Measurements from ENCODE around the gene PROZ. TPM values are rescaled to one million over a fixed set of nuclear protein-coding genes. Genes with fewer than 3 reads are reported as not detected.

Gene PROZ
- total and polyA plus RNA-seq, 2 of the 13 experiments (the other 11 are each of a cell fraction or from before 2014, with no cell fraction given), result 5.6 to 22.5 TPM

DNA sequence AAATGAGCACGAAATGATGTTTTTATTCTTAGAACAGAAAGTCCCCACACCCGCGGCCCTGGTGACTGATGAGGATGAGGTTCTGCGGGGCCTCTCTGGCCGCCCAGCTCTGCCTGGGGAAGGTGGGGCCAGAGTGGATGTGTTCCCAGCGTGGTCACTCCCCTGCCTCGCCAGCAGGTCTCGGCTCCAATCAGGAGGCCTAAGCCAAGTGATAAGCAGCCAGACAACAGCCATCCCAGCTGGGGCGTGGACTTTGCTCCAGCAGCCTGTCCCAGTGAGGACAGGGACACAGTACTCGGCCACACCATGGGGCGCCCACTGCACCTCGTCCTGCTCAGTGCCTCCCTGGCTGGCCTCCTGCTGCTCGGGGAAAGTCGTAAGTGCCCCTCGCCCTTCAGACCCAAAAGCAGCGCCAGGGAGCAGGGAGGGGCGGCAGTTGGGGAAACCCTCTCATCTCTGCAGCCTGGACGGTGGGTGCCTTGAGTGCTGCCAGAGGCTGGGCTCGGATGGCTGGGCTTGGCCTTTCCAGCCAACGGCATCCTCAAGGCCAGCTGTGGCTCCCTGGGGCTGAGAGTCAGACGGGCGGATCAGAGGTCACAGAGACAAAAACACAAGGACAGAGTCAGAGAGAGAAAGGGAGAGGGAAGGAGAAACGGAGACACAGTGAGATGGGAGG lies 35.8 kb upstream of the PROZ start, which contains the start of gene F10 (continued):
- TF ChIP-seq, protein P1, sequence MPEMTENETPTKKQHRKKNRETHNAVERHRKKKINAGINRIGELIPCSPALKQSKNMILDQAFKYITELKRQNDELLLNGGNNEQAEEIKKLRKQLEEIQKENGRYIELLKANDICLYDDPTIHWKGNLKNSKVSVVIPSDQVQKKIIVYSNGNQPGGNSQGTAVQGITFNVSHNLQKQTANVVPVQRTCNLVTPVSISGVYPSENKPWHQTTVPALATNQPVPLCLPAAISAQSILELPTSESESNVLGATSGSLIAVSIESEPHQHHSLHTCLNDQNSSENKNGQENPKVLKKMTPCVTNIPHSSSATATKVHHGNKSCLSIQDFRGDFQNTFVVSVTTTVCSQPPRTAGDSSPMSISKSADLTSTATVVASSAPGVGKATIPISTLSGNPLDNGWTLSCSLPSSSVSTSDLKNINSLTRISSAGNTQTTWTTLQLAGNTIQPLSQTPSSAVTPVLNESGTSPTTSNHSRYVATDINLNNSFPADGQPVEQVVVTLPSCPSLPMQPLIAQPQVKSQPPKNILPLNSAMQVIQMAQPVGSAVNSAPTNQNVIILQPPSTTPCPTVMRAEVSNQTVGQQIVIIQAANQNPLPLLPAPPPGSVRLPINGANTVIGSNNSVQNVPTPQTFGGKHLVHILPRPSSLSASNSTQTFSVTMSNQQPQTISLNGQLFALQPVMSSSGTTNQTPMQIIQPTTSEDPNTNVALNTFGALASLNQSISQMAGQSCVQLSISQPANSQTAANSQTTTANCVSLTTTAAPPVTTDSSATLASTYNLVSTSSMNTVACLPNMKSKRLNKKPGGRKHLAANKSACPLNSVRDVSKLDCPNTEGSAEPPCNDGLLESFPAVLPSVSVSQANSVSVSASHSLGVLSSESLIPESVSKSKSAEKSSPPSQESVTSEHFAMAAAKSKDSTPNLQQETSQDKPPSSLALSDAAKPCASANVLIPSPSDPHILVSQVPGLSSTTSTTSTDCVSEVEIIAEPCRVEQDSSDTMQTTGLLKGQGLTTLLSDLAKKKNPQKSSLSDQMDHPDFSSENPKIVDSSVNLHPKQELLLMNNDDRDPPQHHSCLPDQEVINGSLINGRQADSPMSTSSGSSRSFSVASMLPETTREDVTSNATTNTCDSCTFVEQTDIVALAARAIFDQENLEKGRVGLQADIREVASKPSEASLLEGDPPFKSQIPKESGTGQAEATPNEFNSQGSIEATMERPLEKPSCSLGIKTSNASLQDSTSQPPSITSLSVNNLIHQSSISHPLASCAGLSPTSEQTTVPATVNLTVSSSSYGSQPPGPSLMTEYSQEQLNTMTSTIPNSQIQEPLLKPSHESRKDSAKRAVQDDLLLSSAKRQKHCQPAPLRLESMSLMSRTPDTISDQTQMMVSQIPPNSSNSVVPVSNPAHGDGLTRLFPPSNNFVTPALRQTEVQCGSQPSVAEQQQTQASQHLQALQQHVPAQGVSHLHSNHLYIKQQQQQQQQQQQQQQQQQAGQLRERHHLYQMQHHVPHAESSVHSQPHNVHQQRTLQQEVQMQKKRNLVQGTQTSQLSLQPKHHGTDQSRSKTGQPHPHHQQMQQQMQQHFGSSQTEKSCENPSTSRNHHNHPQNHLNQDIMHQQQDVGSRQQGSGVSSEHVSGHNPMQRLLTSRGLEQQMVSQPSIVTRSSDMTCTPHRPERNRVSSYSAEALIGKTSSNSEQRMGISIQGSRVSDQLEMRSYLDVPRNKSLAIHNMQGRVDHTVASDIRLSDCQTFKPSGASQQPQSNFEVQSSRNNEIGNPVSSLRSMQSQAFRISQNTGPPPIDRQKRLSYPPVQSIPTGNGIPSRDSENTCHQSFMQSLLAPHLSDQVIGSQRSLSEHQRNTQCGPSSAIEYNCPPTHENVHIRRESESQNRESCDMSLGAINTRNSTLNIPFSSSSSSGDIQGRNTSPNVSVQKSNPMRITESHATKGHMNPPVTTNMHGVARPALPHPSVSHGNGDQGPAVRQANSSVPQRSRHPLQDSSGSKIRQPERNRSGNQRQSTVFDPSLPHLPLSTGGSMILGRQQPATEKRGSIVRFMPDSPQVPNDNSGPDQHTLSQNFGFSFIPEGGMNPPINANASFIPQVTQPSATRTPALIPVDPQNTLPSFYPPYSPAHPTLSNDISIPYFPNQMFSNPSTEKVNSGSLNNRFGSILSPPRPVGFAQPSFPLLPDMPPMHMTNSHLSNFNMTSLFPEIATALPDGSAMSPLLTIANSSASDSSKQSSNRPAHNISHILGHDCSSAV (CRISPR knock-in tag; IDR thresholded peaks at IDR 0.05; ENCODE audit: borderline replicate concordance), result no peak
- TF ChIP-seq KLF6 (CRISPR knock-in tag; IDR thresholded peaks at IDR 0.05) (peak; percentile 94), MAF1 (CRISPR knock-in tag; IDR thresholded peaks at IDR 0.05; ENCODE audit: borderline replicate concordance) (0 out of 2 replicates have a peak, but pooled peaks have one; percentile 74), ZNF776 (CRISPR knock-in tag; IDR thresholded peaks at IDR 0.05) (no peak), SP140L (CRISPR knock-in tag; IDR thresholded peaks at IDR 0.05; ENCODE audit: borderline replicate concordance) (no peak), CHD2 (IDR thresholded peaks at IDR 0.05; ENCODE audit: low read depth, low read length) (no peak), CENPX (CRISPR knock-in tag; IDR thresholded peaks at IDR 0.05) (no peak), CHCHD3 (CRISPR knock-in tag; IDR thresholded peaks at IDR 0.05) (no peak), BRD4 (CRISPR knock-in tag; IDR thresholded peaks at IDR 0.05) (peak; percentile 97), SUZ12 (IDR thresholded peaks at IDR 0.05; ENCODE audit: low read depth, low read length) (no peak; the same call in 1 of the 2 replicates), ZBTB7B (CRISPR knock-in tag; IDR thresholded peaks at IDR 0.05) (peak; percentile 30; the same call in 1 of the 2 replicates), NFYC (CRISPR knock-in tag; IDR thresholded peaks at IDR 0.05) (peak; percentile 76), POLR2G (IDR thresholded peaks at IDR 0.05; ENCODE audit: low read depth, low read length) (peak; percentile 96), DNMT3B (CRISPR knock-in tag; conservative IDR thresholded peaks at IDR 0.05) (no peak), KDM6A (CRISPR knock-in tag; IDR thresholded peaks at IDR 0.05; ENCODE audit: low read depth) (peak; percentile 73), CCAR2 (optimal IDR thresholded peaks at IDR 0.05; ENCODE audit: low read depth, low read length) (no peak), CENPT (CRISPR knock-in tag; IDR thresholded peaks at IDR 0.05; ENCODE audit: low read depth) (no peak), ZNF570 (CRISPR knock-in tag; IDR thresholded peaks at IDR 0.05; ENCODE audit: borderline replicate concordance) (no peak)
- TF ChIP-seq, protein P2, sequence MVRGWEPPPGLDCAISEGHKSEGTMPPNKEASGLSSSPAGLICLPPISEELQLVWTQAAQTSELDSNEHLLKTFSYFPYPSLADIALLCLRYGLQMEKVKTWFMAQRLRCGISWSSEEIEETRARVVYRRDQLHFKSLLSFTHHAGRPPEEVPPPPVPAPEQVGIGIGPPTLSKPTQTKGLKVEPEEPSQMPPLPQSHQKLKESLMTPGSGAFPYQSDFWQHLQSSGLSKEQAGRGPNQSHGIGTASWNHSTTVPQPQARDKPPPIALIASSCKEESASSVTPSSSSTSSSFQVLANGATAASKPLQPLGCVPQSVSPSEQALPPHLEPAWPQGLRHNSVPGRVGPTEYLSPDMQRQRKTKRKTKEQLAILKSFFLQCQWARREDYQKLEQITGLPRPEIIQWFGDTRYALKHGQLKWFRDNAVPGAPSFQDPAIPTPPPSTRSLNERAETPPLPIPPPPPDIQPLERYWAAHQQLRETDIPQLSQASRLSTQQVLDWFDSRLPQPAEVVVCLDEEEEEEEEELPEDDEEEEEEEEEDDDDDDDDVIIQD (CRISPR knock-in tag; IDR thresholded peaks at IDR 0.05; ENCODE audit: low read depth), result no peak
- TF ChIP-seq, protein P3, sequence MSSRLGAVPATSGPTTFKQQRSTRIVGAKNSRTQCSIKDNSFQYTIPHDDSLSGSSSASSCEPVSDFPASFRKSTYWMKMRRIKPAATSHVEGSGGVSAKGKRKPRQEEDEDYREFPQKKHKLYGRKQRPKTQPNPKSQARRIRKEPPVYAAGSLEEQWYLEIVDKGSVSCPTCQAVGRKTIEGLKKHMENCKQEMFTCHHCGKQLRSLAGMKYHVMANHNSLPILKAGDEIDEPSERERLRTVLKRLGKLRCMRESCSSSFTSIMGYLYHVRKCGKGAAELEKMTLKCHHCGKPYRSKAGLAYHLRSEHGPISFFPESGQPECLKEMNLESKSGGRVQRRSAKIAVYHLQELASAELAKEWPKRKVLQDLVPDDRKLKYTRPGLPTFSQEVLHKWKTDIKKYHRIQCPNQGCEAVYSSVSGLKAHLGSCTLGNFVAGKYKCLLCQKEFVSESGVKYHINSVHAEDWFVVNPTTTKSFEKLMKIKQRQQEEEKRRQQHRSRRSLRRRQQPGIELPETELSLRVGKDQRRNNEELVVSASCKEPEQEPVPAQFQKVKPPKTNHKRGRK (CRISPR knock-in tag; IDR thresholded peaks at IDR 0.05), result no peak; the same call in 1 of the 2 replicates

Measured in HepG2 (cell line).